Hematopoietic multipotent progenitor cell treated with erythropoietin and hydrocortisone succinate and interleukin-3 and kit ligand, for 17 days (in vitro differentiated cells): ENCODE measurements around the gene MTHFD1L.

ENCODE experiments used
- DNase-seq: peaks from one replicate; pipeline ENCODE4 v3.0.0-alpha.2; 2015; ENCODE audit warnings: low spot score

The MTHFD1L gene

GRCh38 chr6:150898399-150899170, 33.1 kb downstream of the MTHFD1L start:
- DNase-seq = no peak

DNA sequence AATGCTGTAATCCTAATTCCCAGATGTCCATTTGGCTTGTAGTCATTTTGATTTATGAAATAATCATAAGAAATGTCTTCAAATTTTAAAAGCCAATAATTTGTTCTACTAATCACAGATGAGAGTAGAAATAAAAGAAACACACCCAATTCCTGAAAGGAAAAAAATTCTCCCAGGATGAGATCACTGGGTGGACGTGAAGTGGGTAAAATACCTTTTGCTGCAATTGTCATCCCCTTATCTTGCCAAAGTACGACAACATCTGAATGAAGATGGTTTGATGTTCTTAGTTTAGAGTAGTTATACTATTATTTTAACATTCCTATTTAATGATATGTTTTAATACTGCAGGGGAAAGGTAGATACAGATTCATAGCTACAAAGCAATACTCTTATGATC, 33.7 kb downstream of the MTHFD1L start:
- no peak for DNase-seq

DNA sequence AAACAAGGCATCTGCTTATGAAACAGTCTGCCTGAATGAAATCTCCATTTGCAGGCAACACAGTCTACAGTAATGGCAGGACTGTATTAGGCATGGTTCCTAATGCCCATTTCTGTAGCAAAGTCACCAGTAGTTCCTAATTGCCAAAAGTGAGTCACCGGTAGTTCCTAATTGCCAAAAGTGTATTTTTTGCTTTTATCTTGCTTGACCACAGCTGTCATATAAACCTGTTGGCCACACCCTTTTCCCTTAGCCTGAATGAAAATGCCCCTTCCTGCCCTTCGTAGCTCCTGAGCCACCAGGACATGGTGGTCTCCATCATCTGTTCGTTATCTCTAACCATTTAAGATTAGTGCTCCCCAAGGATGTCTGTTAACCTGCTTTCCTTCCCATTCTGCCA, 34.5 kb downstream of the MTHFD1L start:
- no peak for DNase-seq

- no peak for DNase-seq
These were observed 36.8 kb downstream of the MTHFD1L start for GRCh38 chr6:150902142-150902776.

DNA sequence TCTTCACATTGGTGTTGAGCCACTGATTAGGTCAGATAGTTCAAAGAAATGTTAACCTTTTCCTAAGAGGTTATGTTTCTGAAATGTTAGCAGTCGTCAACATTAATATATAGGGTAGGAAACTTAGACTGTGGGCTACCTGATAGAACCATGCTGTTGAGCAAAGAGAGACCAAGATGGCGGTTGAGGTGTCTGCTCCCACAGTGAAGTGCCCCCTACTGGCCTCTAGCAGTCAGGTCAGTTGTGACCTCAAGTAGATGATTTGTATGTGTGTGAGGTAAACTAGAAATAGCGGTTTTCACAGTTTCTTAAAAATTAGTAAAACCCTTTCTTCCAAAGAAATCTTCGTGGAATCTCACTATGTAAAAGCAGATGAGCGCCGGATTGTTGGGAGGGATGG, 40.3 kb downstream of the MTHFD1L start:
- no peak for DNase-seq

- no peak for DNase-seq
These were observed 41.3 kb downstream of the MTHFD1L start for GRCh38 chr6:150906641-150907326.

GRCh38 chr6:150907383-150907782, 41.9 kb downstream of the MTHFD1L start:
- DNase-seq = no peak

DNA sequence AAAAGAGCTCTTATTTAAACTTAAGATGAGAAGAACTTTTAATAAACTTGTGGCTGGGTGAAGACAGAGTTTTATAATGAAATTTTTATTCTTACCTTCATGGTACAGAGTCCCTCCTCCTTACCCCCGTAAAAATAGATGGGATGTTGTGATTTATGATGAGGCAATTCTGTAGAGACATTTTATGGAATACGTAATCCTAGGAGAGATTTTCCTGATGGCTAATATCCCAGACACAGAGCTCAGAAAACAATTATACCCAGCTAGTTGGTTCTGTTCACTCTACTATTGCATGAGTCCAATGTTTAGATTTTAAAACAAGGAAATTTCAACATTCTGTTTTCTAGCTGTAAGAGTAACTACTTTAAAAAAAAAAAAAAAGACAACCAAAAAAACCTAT, 43.4 kb downstream of the MTHFD1L start:
- no peak for DNase-seq

- no peak for DNase-seq
These were observed 45.1 kb downstream of the MTHFD1L start for GRCh38 chr6:150910561-150910960.

- no peak for DNase-seq
These were observed 48.9 kb downstream of the MTHFD1L start for GRCh38 chr6:150914372-150914771.

DNA sequence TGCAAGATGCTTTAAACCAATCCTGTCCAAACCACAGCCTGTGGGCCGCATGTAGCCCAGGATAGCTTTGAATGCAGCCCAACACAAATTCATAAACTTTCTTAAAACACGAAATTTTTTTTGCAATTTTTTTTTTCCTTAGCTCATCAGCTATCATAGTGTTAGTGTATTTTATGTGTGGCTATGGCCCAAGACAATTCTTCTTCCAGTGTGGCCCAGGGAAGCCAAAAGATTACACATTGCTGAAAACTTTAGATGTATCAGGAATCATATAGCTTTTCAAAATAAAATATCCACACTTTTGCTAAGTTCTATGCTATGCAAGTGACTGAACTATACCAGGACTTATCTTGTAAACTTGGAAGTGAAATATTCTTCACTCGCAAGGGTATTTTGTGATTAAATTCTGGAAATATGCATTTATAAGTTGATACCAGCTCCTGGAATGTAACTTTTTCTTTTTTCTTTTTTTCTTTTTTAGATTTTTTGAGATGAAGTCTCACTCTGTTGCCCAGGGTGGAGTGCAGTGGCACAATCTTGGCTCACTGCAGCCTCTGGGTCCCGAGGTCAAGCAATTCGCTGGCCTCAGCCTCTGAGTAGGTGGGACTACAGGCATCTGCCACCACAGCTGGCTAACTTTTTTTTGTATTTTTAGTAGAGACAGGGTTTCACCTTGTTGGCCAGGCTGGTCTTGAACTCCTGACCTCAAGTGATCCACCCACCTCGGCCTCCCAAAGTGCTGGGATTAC, 49.8 kb downstream of the MTHFD1L start:
- DNase-seq = no peak

GRCh38 chr6:150915880-150916265, 50.4 kb downstream of the MTHFD1L start:
- no peak for DNase-seq

- DNase-seq = no peak
These were observed 54.4 kb downstream of the MTHFD1L start for GRCh38 chr6:150919938-150920337.

DNA sequence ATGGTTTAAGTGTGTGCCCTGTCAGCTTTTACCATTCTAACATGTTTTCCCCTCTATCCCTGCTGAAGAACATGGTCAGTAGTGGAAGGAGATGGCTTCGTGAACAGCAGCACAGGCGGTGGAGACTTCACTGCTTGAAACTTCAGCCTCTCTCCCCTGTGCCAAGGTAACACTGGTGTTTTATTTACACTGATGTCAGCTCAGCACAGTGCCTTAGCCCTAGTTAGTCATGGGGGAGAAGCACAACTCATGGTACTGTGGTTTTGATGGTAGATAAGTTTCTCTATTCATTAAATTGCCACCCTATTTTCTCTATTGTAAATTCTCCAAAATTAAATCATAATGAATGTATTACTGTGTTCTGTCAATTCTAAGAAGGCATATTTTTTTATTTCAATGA, 56.6 kb downstream of the MTHFD1L start:
- DNase-seq = no peak

DNA sequence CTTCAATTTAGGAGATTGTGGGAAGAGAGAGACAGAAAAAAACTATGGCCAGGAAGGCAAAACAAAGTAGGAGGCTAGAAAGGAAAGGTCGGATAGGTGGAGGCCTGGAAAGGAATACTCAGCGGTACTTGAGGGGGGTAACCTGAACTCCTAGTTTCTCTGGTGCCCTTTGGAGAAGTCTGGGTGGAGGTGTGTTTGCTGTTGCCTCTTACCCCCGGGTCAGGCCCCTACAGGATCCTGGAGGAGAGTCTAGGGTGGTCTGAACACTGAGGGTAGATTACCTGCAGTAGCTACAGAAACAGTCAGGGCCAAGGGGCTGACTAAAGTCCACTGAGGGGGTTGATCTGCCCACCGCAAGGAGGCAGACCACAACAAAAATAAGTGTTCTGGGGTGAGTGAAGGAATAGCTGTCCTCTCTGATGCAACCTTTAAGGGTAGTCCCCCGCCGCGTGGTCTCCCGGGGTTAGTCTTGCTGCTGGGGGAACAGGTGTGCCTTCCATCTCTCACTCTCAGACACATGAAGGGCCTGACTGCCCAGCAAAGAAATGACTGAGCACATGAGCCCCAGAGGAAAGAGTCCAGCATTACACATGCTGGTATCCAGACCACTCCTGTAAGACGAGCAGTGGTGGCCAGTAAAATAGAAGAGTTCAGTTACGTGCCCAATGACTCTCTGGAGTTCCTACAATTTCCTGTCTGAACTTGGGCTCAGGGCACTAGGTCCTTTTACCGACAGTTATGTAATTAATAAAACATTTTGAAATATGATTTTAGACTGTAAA, 59.5 kb downstream of the MTHFD1L start:
- DNase-seq = no peak

- DNase-seq = no peak
These were observed 60.1 kb downstream of the MTHFD1L start for GRCh38 chr6:150925590-150925928.

- no peak for DNase-seq
These were observed 60.5 kb downstream of the MTHFD1L start for GRCh38 chr6:150925976-150926375.

- DNase-seq = no peak
These were observed 63.4 kb downstream of the MTHFD1L start for GRCh38 chr6:150928882-150929281.

DNA sequence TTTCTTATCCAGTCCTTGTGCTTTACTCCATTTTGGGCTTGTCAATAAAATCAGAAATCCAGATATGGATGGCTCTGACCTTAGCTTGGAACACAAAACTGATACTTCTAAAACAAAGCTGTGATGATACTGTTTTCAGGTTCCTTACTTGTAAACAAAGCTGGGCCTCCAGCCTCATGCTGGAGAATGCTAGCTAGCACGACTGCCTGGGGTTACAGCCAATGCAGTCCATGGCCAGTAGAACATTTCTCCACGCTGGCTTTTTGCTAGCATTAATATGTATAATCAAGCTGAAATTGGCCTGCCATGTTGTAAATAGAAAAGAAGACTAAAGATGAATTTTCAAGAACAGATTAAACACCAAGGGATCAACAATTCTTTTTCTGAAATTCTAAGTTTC, 63.9 kb downstream of the MTHFD1L start:
- DNase-seq = no peak

DNA sequence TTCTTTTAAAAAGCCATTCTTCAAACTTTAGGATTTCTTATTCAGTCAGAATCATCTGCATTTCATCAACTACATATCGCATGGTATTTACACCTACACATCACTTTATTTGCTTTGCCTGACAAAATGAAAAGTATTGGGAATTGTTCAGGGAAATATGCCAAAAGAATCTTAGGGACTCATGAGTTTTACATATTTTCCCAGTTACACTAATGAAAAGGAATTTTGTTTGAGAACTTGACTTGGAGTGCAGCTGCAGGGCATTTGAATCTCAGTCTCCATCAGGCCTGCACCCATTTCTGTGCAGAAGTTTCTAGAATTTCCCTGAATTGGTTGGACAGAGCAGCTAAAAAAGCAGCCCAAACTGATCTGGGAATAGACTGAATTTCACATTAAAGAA, 65.3 kb downstream of the MTHFD1L start:
- DNase-seq = no peak

- DNase-seq = no peak
These were observed 65.9 kb downstream of the MTHFD1L start for GRCh38 chr6:150931405-150931804.

- DNase-seq = no peak
These were observed 67.5 kb downstream of the MTHFD1L start for GRCh38 chr6:150932996-150933395.
